Activated naive CD4-positive, alpha-beta T cell treated with anti-CD3 and anti-CD28 coated beads, Interleukin-2, amount 10 ng/mL, durations not matched to agents 7 days and 5 days (primary cell): Measurements from ENCODE around the gene GATAD2B.
"Not testable (repeated sequence)": the region's sequence is repeated elsewhere in the genome, so short reads cannot be mapped to it uniquely, and the experiment has no call there.

Source experiments
- CTCF ChIA-PET: fragments of 350-600 bp; sonication (Branson Sonifier 250); formaldehyde crosslinking; loops from one replicate; lab custom pipeline; 2021; ENCODE audit warnings: antibody characterized with exemption; lab: Charles Lee
- DNase-seq: peaks from one replicate; pipeline ENCODE4 v3.0.0-alpha.2; 2020
- H3K27ac Mint-ChIP-seq: one replicate; pipeline ENCODE4 v1.8.0; 2021; ENCODE audit warnings: mild to moderate bottlenecking, moderate library complexity, mixed read lengths
- H3K27me3 Mint-ChIP-seq: one replicate; pipeline ENCODE4 v1.8.0; 2021; ENCODE audit warnings: mild to moderate bottlenecking, mixed read lengths
- H3K36me3 Mint-ChIP-seq: one replicate; pipeline ENCODE4 v1.8.0; 2021; ENCODE audit warnings: mixed read lengths
- H3K4me1 Mint-ChIP-seq: one replicate; pipeline ENCODE4 v1.8.0; 2021; ENCODE audit warnings: mixed read lengths
- H3K4me3 Mint-ChIP-seq: one replicate; pipeline ENCODE4 v1.8.0; 2021; ENCODE audit warnings: mild to moderate bottlenecking, moderate library complexity, mixed read lengths
- H3K9me3 Mint-ChIP-seq: one replicate; pipeline ENCODE4 v1.8.0; 2021; ENCODE audit warnings: mixed read lengths

The GATAD2B gene

DNA sequence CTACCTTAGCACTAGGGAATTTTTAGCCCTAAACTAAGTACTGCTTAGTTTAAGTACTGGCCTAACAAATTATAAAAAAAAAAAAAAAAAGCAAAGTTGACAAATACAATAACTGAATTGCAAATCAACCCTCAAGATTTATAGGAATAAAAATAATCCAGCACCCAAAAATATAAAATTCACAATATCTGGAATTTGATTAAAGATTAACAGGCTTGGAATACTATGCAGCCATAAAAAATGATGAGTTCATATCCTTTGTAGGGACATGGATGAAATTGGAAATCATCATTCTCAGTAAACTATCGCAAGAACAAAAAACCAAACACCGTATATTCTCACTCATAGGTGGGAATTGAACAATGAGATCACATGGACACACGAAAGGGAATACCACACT lies 78.4 kb downstream of the GATAD2B start:
- Mint-ChIP-seq H3K4me1 (peaks cover 13% of the 10 kb centered on the region), H3K36me3 (peaks cover 16% of the 10 kb centered on the region)
- H3K27ac Mint-ChIP-seq, H3K4me3 Mint-ChIP-seq, CTCF ChIA-PET, H3K27me3 Mint-ChIP-seq, DNase-seq, H3K9me3 Mint-ChIP-seq: not testable (repeated sequence)

DNA sequence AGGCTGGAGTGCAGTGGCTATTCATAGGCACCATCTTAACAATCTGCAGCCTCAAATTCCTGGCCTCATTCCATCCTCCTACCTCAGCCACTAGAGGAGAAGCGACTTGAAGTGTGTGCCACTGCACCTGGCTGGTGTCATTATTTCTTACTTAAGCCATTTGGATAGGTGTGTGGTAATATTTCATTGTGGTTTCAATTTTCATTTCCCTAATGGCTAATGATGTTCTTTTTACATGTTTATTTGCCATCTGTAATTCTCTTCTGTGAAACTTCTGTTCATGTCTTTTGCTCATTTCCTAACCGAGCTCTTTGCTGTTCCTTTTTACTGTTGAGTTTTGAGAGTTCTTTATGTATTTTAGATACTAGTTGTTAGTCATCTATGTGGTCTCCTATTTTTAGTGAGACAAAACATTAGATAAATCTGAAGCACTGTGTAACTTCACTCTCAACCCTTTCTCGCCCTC lies 80.7 kb downstream of the GATAD2B start:
- Mint-ChIP-seq H3K9me3 (no peaks in the 10 kb centered on the region), H3K36me3 (peaks cover 16% of the 10 kb centered on the region), H3K4me3 (no peak overlapping the region), H3K4me1 (peaks cover 10% of the 10 kb centered on the region), H3K27me3 (no peaks in the 10 kb centered on the region), H3K27ac (no peak overlapping the region)
- CTCF ChIA-PET = no interaction called here
- no peak for DNase-seq

DNA sequence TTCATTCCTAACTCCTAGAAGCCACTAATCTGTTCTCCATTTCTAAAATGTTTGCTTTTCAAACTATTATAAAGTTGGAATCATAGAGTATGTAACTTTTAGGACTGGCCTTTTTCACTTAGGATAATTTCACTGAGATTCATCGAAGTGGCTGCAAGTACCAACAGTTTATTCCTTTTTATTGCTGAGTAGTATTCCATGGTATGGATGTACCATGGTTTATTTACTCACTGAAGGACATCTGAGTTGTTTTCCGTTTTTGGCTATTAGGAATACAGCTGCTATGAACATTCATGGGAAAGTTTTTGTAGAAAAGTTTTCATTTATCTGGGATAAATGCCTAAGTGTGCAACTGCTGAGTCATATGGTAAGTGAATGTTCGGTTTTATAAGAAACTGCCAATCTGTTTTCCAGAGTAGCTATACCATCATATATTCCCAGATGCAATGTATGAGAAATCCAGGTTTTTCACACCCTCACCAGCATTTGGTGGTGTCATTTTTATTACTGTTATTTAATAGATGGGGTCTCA lies 81.2 kb downstream of the GATAD2B start:
- Mint-ChIP-seq H3K4me1 (peaks cover 10% of the 10 kb centered on the region), H3K27me3 (no peaks in the 10 kb centered on the region), H3K27ac (no peak overlapping the region), H3K9me3 (no peaks in the 10 kb centered on the region), H3K36me3 (peaks cover 16% of the 10 kb centered on the region), H3K4me3 (no peak overlapping the region)
- DNase-seq = no peak
- CTCF ChIA-PET = no interaction called here

DNA sequence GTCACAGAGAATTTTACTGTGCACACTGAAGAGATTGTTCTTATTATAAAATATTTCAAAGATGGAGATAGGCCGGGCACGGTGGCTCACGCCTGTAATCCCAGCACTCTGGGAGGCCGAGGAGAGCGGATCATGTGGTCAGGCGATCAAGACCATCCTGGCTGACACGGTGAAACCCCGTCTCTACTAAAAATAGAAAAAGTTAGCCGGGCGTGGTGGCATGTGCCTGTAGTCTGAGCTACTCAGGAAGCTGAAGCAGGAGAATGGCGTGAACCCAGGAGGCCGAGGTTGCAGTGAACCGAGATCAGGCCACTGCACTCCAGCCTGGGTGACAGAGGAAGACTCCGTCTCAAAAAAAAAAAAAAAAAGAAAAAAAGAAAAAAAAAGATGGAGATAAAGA lies 82.0 kb downstream of the GATAD2B start:
- CTCF ChIA-PET, DNase-seq, H3K27ac Mint-ChIP-seq, H3K27me3 Mint-ChIP-seq, H3K4me3 Mint-ChIP-seq, H3K9me3 Mint-ChIP-seq: not testable (repeated sequence)
- Mint-ChIP-seq H3K4me1 (peaks cover 10% of the 10 kb centered on the region), H3K36me3 (peaks cover 14% of the 10 kb centered on the region)

DNA sequence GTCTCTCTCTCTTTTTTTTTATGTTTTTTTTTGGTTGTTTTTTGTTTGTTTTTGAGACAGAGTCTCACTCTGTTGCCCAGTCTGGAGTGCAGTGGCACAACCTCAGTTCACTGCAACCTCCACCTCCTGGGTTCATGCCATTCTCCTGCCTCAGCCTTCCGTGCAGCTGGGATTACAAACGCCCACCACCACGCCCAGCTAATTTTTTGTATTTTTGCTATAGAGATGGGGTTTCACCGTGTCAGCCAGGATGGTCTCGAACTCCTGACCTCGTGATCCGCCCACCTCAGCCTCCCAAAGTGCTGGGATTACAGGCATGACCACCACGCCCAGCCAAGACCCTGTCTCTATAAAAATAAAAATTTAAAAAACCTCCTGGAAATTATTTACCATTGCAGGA lies 88.8 kb downstream of the GATAD2B start:
- H3K27me3 Mint-ChIP-seq, DNase-seq, H3K4me1 Mint-ChIP-seq, H3K4me3 Mint-ChIP-seq, H3K36me3 Mint-ChIP-seq, CTCF ChIA-PET, H3K9me3 Mint-ChIP-seq, H3K27ac Mint-ChIP-seq: not testable (repeated sequence)

DNA sequence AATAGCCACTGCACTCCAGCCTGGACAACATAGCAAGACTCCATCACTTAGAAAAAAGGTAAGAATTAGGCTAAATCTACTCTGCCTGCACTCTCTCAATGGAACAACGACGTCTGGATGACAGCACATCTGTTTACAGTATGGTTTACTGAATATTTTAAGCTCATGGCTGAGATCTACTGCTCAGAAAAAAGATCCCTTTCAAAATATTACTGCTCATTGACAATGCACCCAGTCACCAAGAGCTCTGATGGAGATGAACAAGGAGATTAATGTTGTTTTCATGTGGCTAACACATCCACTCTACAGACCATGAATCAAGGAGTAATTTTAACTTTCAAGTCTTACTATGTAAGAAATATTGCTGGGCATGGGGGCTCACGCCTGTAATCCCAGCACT lies 89.6 kb downstream of the GATAD2B start:
- Mint-ChIP-seq H3K4me3 (no peak overlapping the region), H3K27ac (no peak overlapping the region), H3K4me1 (peaks cover 2% of the 10 kb centered on the region), H3K9me3 (no peaks in the 10 kb centered on the region), H3K36me3 (peaks cover 8% of the 10 kb centered on the region), H3K27me3 (no peaks in the 10 kb centered on the region)
- CTCF ChIA-PET = interaction anchor here (0.9 to 1.3 kb wide), 2 partner anchors 17 to 154 kb away, joined by 3 read pairs; no protein-coding TSS in a partner anchor
- DNase-seq = no peak

DNA sequence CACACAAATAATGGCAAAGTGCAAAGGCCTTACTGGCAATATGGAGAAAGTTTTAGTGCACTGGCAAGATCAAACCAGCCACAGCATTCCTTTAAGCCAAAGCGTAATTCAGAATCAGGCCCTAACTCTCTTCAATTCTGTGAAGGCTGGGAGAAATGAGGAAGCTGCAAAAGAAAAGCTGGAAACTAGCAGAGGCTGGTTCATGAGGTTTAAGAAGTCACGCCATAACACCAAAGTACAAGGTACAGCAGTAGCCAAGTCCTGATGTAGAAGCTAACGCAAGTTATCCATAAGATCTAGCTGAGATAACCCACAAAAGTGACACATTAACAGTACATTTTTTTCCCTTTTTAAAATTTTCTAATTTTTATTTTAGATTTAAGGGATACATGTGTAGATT lies 90.5 kb downstream of the GATAD2B start:
- Mint-ChIP-seq H3K27me3 (no peaks in the 10 kb centered on the region), H3K4me3 (no peak overlapping the region), H3K36me3 (peaks cover 16% of the 10 kb centered on the region), H3K9me3 (no peaks in the 10 kb centered on the region), H3K4me1 (peaks cover 2% of the 10 kb centered on the region), H3K27ac (no peak overlapping the region)
- DNase-seq = no peak
- CTCF ChIA-PET = interaction anchor here (1.3 kb wide), 1 partner anchor 155 kb away, joined by 3 read pairs; no protein-coding TSS in a partner anchor

DNA sequence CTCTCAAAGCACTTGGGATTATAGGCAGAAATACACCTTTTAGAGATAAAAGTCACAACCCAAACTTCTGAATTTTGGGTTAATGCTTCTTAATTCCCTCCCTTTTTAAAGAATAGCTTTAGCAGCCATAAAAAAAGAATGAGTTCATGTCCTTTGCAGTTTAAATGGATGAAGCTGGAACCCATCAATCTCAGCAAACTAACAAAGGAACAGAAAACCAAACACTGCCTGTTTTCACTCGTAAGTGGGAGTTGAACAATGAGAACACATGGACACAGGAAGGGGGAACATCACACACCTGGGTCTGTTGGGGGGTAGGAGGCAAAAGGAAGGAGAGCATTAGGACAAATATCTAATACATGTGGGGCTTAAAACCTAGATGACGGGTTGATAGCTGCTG lies 91.7 kb downstream of the GATAD2B start:
- no peak overlapping the region for H3K4me3 Mint-ChIP-seq
- DNase-seq = no peak
- H3K9me3 Mint-ChIP-seq = no peaks in the 10 kb centered on the region
- H3K4me1 Mint-ChIP-seq = peaks cover 2% of the 10 kb centered on the region
- CTCF ChIA-PET = no interaction called here
- peaks cover 24% of the 10 kb centered on the region for H3K36me3 Mint-ChIP-seq
- no peak overlapping the region for H3K27ac Mint-ChIP-seq
- no peaks in the 10 kb centered on the region for H3K27me3 Mint-ChIP-seq

DNA sequence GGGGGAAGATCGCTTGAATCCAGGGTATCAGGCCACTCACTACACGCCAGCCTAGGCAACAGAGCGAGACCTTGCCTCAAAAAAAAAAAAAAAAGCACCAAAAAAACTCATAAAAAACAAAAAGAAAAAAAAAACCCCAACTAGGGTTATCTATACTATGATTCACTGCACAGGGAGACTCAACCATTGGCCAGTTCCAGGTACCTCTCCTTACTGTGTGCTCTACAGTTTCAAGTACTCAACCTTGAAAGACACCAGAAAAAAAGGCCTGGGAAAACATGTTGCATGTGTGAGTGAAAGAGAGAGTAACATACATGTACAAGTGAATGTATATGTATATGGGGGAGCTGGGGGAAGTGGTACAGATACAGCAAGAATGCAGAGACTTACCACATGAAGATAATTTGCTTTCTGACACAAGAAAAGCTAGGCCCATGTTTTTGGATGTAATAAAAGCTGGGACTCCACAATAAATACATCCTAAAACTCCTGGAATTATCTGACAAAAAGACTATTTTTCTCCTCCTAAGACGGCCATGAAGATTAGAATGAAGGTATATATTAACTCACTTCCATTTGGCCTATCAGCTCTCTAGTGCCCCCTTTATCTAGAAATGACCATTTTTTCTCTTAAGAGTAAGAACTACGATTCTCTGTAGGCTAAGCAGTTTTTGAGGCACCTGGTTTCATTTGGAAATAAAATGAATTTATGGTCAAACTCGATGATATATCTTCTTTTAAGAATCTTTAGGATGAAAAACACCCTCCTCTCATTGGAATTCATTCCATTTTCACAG lies 95.4 kb downstream of the GATAD2B start:
- no peak for DNase-seq
- peaks cover 23% of the 10 kb centered on the region for H3K36me3 Mint-ChIP-seq
- no peaks in the 10 kb centered on the region for H3K27me3 Mint-ChIP-seq
- no peaks in the 10 kb centered on the region for H3K9me3 Mint-ChIP-seq
- CTCF ChIA-PET = interaction anchor here (0.8 to 1.4 kb wide), 5 partner anchors 12 to 94 kb away, joined by 3 to 4 read pairs (median 3); no protein-coding TSS in a partner anchor
- no peaks in the 10 kb centered on the region for H3K4me1 Mint-ChIP-seq
- peak overlapping the region; percentile 35 for H3K27ac Mint-ChIP-seq
- no peak overlapping the region for H3K4me3 Mint-ChIP-seq

DNA sequence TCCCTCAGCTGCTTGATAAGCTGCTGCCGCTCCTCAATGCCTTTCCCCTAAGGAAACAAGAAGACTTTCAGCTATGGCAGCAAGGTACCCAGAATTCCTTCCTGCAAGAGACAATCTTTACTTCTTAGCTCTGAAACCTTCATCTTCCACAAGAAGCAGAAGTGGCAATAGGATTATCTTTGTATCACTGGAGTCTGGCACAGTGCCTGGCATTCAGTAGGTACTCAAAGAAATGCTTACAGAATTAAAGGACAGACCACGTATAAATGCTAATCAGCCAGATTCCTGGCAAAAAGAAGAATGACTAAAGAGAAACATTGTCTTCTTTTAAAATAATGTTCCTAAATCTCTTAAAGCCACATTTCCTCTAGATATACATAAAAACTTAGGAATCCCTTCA lies 103.9 kb downstream of the GATAD2B start:
- Mint-ChIP-seq H3K4me1 (no peaks in the 10 kb centered on the region), H3K27me3 (no peaks in the 10 kb centered on the region), H3K9me3 (no peaks in the 10 kb centered on the region), H3K27ac (no peak overlapping the region), H3K4me3 (no peak overlapping the region), H3K36me3 (peaks cover 44% of the 10 kb centered on the region)
- CTCF ChIA-PET = no interaction called here
- DNase-seq = no peak

DNA sequence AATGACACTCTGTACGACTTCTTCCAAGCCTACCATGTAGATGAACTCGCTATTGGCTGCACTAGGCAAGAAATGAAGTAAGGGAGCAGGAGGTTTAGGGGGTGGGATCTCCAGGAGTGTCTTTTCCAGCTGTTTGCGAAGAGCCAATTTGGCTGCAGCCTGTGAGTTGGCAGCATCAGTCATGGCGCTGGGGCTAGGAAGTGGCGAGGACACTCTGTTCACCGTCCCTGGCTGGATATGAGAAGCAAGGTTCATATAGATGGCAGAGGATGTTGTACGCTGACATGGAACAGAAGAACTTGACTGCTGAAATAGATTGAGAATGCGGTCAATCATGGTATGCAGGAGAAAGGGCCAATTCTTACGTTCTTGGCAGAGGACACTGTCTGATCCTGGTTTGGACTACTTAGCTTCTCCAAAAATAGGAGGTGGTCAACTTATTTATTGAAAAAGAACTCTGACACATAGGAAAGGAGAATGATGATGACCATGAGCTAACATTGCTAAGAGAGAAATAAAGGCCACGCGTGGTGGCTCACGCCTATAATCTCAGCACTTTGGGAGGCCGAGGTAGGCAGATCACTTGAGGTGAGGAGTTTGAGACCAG lies 106.4 kb downstream of the GATAD2B start:
- CTCF ChIA-PET = interaction anchor here (1.4 to 1.9 kb wide), 2 partner anchors 17 to 170 kb away, joined by 3 to 7 read pairs; partner anchors contain the start of gene RAB13
- Mint-ChIP-seq H3K27me3 (no peaks in the 10 kb centered on the region), H3K27ac (no peak overlapping the region), H3K4me1 (no peaks in the 10 kb centered on the region), H3K9me3 (no peaks in the 10 kb centered on the region), H3K36me3 (peaks cover 57% of the 10 kb centered on the region), H3K4me3 (no peak overlapping the region)
- DNase-seq = no peak

DNA sequence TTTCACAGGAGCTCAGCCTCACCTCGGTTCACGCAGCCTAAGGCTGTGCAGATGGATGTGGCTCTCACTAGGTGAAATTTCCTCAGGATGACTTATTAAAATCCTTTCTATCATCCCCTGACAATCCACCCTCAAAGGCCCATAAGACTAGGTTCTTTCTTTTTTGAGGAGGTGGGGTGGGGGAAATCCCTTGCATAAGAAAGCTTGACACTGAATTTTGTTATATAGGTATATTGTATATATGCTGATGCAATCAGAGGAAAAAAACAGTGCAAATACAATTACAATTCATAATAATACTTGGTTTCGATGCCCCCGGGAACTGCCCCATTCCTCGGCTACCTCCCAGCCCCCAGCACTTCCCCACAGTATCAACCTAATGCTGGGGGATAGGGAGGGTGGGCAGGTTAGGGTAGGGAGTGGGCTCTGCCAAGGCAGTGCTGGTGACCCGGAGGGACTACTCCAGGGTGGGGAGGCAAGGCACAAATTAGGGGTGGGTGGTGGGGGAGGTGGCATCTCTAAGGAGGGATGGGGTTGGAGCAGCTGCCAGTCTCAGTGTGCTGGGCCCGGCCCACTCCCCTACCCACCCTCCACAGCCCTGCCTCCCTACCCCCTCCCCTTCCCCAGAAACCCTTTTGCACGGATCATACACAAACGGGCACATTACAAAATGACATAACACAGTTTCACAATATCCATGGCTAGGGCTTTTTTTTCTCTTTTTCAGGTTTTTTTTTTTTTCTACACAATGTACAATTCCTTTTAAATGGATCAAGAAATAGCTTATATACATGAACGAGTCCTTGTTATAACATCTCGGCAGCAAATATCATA lies 116.7 kb downstream of the GATAD2B start:
- CTCF ChIA-PET = interaction anchor here (1.6 kb wide), 1 partner anchor 9 kb away, joined by 4 read pairs; no protein-coding TSS in a partner anchor
- Mint-ChIP-seq H3K36me3 (peaks cover 44% of the 10 kb centered on the region), H3K9me3 (no peaks in the 10 kb centered on the region), H3K4me1 (peaks cover 29% of the 10 kb centered on the region), H3K27ac (peak overlapping the region; percentile 86), H3K4me3 (no peak overlapping the region), H3K27me3 (no peaks in the 10 kb centered on the region)
- no peak for DNase-seq

DNA sequence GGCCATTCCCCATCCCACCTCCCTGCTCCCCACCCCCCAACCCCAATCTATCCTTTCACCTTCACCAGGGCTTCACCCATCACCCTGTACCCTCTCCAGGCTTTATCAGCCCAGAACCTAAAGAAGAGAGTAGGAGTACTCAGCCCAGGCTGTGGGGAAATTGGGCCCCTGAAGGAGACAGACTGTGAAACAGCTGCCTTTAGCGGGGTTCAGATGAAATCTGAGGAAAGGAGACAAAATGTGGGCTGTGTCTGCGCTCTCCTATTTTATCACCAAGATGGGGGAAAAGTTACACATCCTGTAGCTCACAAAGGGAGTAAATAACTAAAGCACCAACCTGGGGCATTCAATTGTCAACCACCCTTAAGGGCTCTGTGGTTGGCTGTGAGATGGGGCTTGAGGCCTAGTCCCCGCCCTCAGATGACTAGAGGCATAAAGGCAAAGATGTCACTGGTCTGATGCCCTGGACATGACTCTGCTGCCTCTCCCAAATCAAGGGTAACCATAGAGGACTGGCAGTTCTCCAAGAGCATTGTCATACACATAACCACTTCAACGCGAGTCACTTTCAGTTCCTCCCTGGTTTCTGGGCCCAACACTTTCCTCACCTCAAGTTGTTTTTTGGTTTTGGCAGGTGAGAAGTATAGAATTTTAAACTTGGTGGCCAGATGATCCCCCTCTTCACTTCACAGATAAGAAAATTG lies 117.6 kb downstream of the GATAD2B start:
- peak; percentile 69 for DNase-seq
- Mint-ChIP-seq H3K4me3 (no peak overlapping the region), H3K27me3 (no peaks in the 10 kb centered on the region), H3K9me3 (no peaks in the 10 kb centered on the region), H3K36me3 (peaks cover 42% of the 10 kb centered on the region), H3K27ac (peak overlapping the region; percentile 86), H3K4me1 (peaks cover 29% of the 10 kb centered on the region)
- CTCF ChIA-PET = interaction anchor here (1.4 to 1.6 kb wide), 2 partner anchors 8 to 181 kb away, joined by 4 to 6 read pairs; partner anchors contain the start of gene RAB13
